ENCODE data around the gene ROBO1. TPM values are rescaled to one million over a fixed set of nuclear protein-coding genes. Genes with fewer than 3 reads are reported as not detected.

Gene ROBO1
- total and polyA plus RNA-seq, 2 of the 8 experiments (the other 6 are each of a cell fraction or from before 2014, with no cell fraction given), result 51.4 to 91.0 TPM

DNA sequence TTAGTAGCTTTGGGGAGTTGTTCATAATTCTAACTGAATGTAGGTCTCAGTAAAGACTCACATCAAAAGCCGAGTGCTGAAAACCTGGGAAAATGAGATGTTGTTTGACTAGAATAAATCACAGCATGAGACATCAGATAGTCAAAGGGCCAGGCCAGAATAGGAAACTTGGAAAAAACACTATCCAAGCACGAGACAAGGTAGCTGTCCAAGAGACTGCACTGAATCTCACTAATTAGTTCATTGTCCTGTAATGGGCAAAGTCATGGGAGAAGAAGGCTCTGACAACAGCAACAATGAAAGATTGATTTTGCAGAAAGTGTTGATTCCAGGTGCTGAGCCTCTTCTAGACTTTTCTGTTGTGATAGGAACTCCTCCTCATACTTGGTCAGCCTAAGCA, 314.2 kb downstream of the ROBO1 start (continued):
- TF ChIP-seq ZNF274 (IDR thresholded peaks at IDR 0.05; ENCODE audit: borderline replicate concordance, extremely low read depth, low read length), result no peak

DNA sequence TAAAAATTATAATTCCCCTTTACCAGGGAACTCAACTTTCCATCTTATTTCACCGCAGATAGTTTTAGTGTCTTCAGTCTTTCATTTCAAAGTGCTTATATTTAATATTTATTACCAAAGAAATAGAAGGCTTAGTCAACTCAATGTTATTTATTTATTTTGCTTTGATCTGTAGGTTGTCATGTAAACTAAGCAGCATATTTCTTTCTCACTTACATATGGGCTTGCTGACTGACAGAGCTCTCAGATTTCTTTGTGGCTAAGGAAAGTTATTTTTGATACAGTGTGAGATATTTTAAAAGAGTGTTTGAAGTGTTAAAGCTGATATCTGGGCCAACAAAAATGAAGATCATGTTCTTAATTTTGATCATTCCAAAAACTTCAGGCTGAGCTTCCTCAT, 331.4 kb downstream of the ROBO1 start:
- Histone ChIP-seq H2BK15ac (ENCODE audit: low read length) (no peak overlapping the region), H3K79me2 (ENCODE audit: control insufficient read depth in 1 of 2, insufficient read depth in 2 of 2, low read length in 2 of 2) (no peaks in the 10 kb centered on the region), H3K4me3 (ENCODE audit: extremely low read depth in 1 of 4, insufficient read depth in 2 of 4, low read depth in 3 of 4, low read length in 4 of 4) (no peak overlapping the region), H2BK20ac (ENCODE audit: low read length) (no peak overlapping the region), H4K20me1 (replicated peaks in 1 of 2; ENCODE audit: control insufficient read depth in 1 of 2, insufficient read depth in 2 of 2, low read length in 2 of 2) (no peaks in the 10 kb centered on the region), H2BK120ac (replicated peaks; ENCODE audit: low read depth, low read length) (no peak overlapping the region), H2AK5ac (ENCODE audit: low read depth, low read length) (no peak overlapping the region), H3K18ac (ENCODE audit: extremely low read depth, low read length) (no peak overlapping the region), H3K9me3 (ENCODE audit: insufficient read depth in 2 of 2, low read depth in 1 of 2, low read length in 1 of 2) (no peaks in the 10 kb centered on the region), H3K4me1 (replicated peaks in 1 of 4; ENCODE audit: control insufficient read depth in 3 of 4, insufficient read depth in 4 of 4, low read length in 3 of 4) (no peaks in the 10 kb centered on the region), H3K56ac (replicated peaks; ENCODE audit: insufficient read length, low read depth, low read length) (no peak overlapping the region), H3K4me2 (ENCODE audit: insufficient read depth in 1 of 2, low read depth in 2 of 2, low read length in 2 of 2) (no peak overlapping the region), H2BK12ac (ENCODE audit: low read depth, low read length) (no peak overlapping the region), H3K27ac (ENCODE audit: low read depth, low read length) (no peak overlapping the region), H3K79me1 (ENCODE audit: low read depth, low read length) (no peaks in the 10 kb centered on the region), H4K91ac (replicated peaks; ENCODE audit: insufficient read length, low read length) (no peak overlapping the region), H3K23me2 (ENCODE audit: low read depth, low read length) (no peaks in the 10 kb centered on the region), H3K14ac (ENCODE audit: insufficient read length) (no peak overlapping the region), H2AFZ (ENCODE audit: low read length) (no peak overlapping the region), H4K8ac (ENCODE audit: extremely low read depth, insufficient read depth, low read length) (no peak overlapping the region), H3K27me3 (replicated peaks in 1 of 4; ENCODE audit: control insufficient read depth in 3 of 4, extremely low read depth in 1 of 4, insufficient read depth in 3 of 4, low read length in 3 of 4) (no peaks in the 10 kb centered on the region), H3K4ac (replicated peaks; ENCODE audit: insufficient read length, low read depth, low read length) (no peak overlapping the region), H2BK5ac (ENCODE audit: low read depth, low read length) (no peak overlapping the region), H3K9ac (replicated peaks in 1 of 4; ENCODE audit: extremely low read depth in 1 of 4, low read depth in 3 of 4, low read length in 3 of 4) (no peak overlapping the region), H3K36me3 (ENCODE audit: control insufficient read depth in 2 of 4, insufficient read depth in 4 of 4, low read length in 3 of 4) (no peaks in the 10 kb centered on the region), H3K23ac (ENCODE audit: insufficient read length) (no peak overlapping the region), H4K5ac (ENCODE audit: insufficient read length, low read depth, low read length) (no peak overlapping the region)
- 89% methylated on average over 1 of the region's 1 CpG; no CpG with 5 or more reads in 1 of the 2 experiments for WGBS, 2 experiments (ENCODE audit: extremely low coverage in 1 of 2, insufficient coverage in 1 of 2, insufficient read length in 1 of 2, insufficient replicate concordance in 2 of 2, low coverage in 1 of 2, low lambda C conversion rate in 2 of 2, missing lambda C conversion rate in 1 of 2)
- no peak for DNase-seq (ENCODE audit: low read depth in 1 of 2, low spot score in 2 of 2)
- no peak for FAIRE-seq
- CTCF ChIA-PET (ENCODE audit: partially characterized antibody), result no interaction called here
- POLR2A ChIA-PET (ENCODE audit: partially characterized antibody), result no interaction called here
- TF ChIP-seq RNF2 (IDR thresholded peaks at IDR 0.05; ENCODE audit: borderline replicate concordance, low read depth, low read length, missing control alignments, poor library complexity, severe bottlenecking) (no peak), HDAC6 (IDR thresholded peaks at IDR 0.05; ENCODE audit: low read depth, low read length) (no peak)
